Measurements from ENCODE around the gene STARD6.
"Not testable (repeated sequence)": the region's sequence is repeated elsewhere in the genome, so short reads cannot be mapped to it uniquely, and the experiment has no call there.

Gene STARD6

DNA sequence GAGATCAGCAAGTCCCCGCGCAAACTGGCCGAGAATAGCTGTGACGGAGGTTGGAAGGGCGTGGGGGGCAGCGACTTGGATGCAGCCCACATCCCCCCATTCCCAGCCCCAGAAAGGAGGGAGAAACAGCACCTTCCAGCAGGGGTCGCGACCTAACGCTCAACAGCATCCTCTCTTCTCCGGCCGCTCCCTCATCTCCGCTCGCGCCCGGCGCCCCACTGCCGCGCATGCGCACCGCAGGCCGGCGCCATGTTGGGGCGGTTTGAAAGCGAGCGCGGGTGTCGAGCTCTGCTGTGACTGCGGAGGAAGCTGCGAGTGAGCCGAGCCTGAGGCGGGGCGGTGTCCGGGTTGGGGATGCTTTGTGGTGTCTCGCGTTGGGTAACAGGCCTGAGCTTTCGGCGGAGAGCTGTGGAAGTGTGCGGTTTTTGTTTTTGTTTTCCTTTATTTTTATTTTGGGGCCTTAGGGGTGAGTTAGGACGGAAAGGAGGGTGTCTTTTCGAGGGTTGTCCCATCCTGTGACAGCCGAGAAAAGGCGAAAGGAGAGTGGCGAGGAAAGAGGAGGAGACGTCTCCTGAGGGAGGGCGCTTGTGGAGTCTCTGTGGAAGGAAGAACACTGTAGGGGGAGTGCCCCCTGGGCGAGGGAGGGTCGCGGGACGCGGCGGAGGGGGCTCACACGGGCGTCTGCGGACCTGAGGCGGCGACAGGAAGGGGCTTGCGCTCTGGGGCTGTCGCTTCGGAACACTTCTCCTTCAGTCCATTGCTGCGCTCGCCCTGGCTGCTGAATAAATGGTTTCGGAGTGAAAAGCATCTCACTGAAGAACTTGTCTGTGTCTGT, at the start of gene STARD6, which contains the start of gene C18orf54:
TSS of gene STARD6 (minus strand) at position 199 of the 835 bp plus-strand sequence. CDS start 3,285 bp downstream, outside the sequence.
TSS of gene C18orf54 (plus strand) at position 247 of the 835 bp plus-strand sequence. CDS start 2,667 bp downstream, outside the sequence.
- peak within 1 kb of the TSS; percentile 90 for H3K4me3 ChIP-seq (ENCODE audit: low read depth, low read length)
- no peaks in the 10 kb centered on the region for H3K9me3 ChIP-seq (ENCODE audit: control insufficient read depth, insufficient read depth, low read length)
- H3K4me1 ChIP-seq (ENCODE audit: control insufficient read depth, insufficient read depth, low read length): no peaks in the 10 kb centered on the region
- no peaks in the 10 kb centered on the region for H3K27me3 ChIP-seq (ENCODE audit: control insufficient read depth, insufficient read depth, low read length)
- H3K9ac ChIP-seq (ENCODE audit: low read depth, low read length): peak within 1 kb of the TSS; percentile 75
- peaks cover 4% of the 10 kb centered on the region for H3K36me3 ChIP-seq (ENCODE audit: control insufficient read depth, insufficient read depth, low read length)

- H3K9me3 ChIP-seq (ENCODE audit: control insufficient read depth, insufficient read depth, low read length): no peaks in the 10 kb centered on the region
- no peaks in the 10 kb centered on the region for H3K36me3 ChIP-seq (ENCODE audit: control insufficient read depth, insufficient read depth, low read length)
- H3K27me3 ChIP-seq (ENCODE audit: control insufficient read depth, insufficient read depth, low read length): no peaks in the 10 kb centered on the region
- no peaks in the 10 kb centered on the region for H3K4me1 ChIP-seq (ENCODE audit: control insufficient read depth, insufficient read depth, low read length)
- no peak overlapping the region for H3K9ac ChIP-seq (ENCODE audit: low read depth, low read length)
- no peak overlapping the region for H3K4me3 ChIP-seq (ENCODE audit: low read depth, low read length)
Observed at GRCh38 chr18:54405290-54405689, 47.6 kb upstream of the STARD6 start.

- Histone ChIP-seq H3K9ac (ENCODE audit: low read depth, low read length) (no peak overlapping the region), H3K4me3 (ENCODE audit: low read depth, low read length) (no peak overlapping the region), H3K27me3 (ENCODE audit: control insufficient read depth, insufficient read depth, low read length) (no peaks in the 10 kb centered on the region), H3K9me3 (ENCODE audit: control insufficient read depth, insufficient read depth, low read length) (no peaks in the 10 kb centered on the region), H3K4me1 (ENCODE audit: control insufficient read depth, insufficient read depth, low read length) (no peaks in the 10 kb centered on the region), H3K36me3 (ENCODE audit: control insufficient read depth, insufficient read depth, low read length) (no peaks in the 10 kb centered on the region)
Observed at GRCh38 chr18:54396760-54397159, 39.1 kb upstream of the STARD6 start.

DNA sequence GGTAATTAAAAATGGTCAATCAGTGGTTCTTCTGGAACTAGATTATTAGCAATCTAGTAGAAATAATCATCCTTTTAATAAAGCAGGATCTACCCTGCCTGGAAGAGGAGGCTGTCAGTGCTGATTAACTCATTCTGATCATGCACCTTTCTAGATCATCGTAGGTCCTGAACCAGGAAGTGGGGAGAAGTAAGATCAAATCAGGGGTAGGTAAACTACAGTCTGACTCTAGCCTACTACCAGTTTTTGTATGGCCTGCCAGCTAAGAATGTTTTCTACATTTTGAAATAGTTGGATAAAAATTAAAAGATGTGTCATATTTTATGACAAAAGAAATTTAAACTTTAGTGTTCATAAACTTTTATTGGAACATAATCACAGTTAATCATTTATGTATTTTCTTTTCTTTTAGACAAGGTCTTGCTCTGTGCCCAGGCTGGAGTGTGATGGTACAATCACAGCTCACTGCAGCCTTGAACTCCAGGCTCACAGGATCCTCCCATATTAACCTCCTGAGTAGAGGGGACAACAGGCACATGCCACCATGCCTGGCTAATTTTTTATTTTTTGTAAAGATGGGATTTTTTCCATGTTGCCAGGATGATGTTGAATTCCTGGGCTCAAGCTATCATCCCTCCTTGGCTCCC, 36.1 kb upstream of the STARD6 start:
- H3K4me1 ChIP-seq (ENCODE audit: control insufficient read depth, insufficient read depth, low read length): peaks cover 5% of the 10 kb centered on the region
- H3K9me3 ChIP-seq (ENCODE audit: control insufficient read depth, insufficient read depth, low read length): no peaks in the 10 kb centered on the region
- H3K9ac ChIP-seq (ENCODE audit: low read depth, low read length): no peak overlapping the region
- H3K4me3 ChIP-seq (ENCODE audit: low read depth, low read length): no peak overlapping the region
- H3K27me3 ChIP-seq (ENCODE audit: control insufficient read depth, insufficient read depth, low read length): no peaks in the 10 kb centered on the region
- no peaks in the 10 kb centered on the region for H3K36me3 ChIP-seq (ENCODE audit: control insufficient read depth, insufficient read depth, low read length)

DNA sequence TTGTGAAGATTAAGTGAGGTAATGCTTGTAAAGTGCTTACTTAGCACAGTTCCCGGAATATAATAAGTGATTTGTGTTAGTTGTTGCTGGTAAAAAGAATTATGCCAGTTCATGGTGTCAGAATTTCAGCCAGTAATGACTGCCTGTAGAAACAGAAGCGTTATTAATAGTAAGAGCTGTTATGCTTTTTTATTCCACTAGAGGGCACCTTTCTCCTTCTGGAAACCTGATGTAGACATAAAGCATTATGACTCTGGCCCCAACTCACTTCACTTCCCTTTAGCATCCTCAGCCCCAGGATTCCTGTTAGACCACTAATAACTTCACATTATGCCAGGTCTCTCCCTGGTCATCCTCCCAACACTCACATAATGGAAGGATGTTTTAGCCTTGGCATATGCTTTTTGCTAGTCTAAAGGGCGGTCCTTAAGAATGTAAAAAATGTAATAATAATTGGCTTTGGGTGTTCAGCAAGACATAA, 34.9 kb upstream of the STARD6 start:
- Histone ChIP-seq H3K9me3 (ENCODE audit: control insufficient read depth, insufficient read depth, low read length) (no peaks in the 10 kb centered on the region), H3K36me3 (ENCODE audit: control insufficient read depth, insufficient read depth, low read length) (no peaks in the 10 kb centered on the region), H3K9ac (ENCODE audit: low read depth, low read length) (no peak overlapping the region), H3K4me1 (ENCODE audit: control insufficient read depth, insufficient read depth, low read length) (peaks cover 12% of the 10 kb centered on the region), H3K27me3 (ENCODE audit: control insufficient read depth, insufficient read depth, low read length) (no peaks in the 10 kb centered on the region), H3K4me3 (ENCODE audit: low read depth, low read length) (no peak overlapping the region)

GRCh38 chr18:54390838-54391237, 33.2 kb upstream of the STARD6 start:
- Histone ChIP-seq H3K4me3 (ENCODE audit: low read depth, low read length) (no peak overlapping the region), H3K9me3 (ENCODE audit: control insufficient read depth, insufficient read depth, low read length) (no peaks in the 10 kb centered on the region)

DNA sequence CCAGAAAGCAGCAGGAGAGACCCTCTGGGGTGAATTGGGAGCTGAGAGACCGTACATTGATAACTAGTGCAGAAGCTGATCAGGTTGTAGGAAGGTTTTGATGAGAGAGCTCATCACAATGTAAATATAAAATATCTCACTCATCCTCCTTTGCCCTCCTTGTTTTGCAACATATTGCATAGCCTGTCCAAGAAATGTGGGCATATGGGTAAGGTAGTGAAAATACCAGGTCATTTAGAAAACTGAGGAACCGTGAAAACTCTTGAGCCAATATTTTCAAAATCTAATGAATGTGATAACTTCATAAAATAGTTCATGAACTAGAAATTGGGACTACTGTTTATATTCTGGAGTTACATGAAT, 31.5 kb upstream of the STARD6 start:
- Histone ChIP-seq H3K9ac (ENCODE audit: low read depth, low read length) (no peak overlapping the region), H3K4me1 (ENCODE audit: control insufficient read depth, insufficient read depth, low read length) (peaks cover 20% of the 10 kb centered on the region), H3K9me3 (ENCODE audit: control insufficient read depth, insufficient read depth, low read length) (no peaks in the 10 kb centered on the region), H3K27me3 (ENCODE audit: control insufficient read depth, insufficient read depth, low read length) (no peaks in the 10 kb centered on the region), H3K36me3 (ENCODE audit: control insufficient read depth, insufficient read depth, low read length) (no peaks in the 10 kb centered on the region), H3K4me3 (ENCODE audit: low read depth, low read length) (no peak overlapping the region)

More at GRCh38 chr18:54390838-54391237, 33.2 kb upstream of the STARD6 start:
- H3K27me3 ChIP-seq (ENCODE audit: control insufficient read depth, insufficient read depth, low read length): no peaks in the 10 kb centered on the region
- H3K4me1 ChIP-seq (ENCODE audit: control insufficient read depth, insufficient read depth, low read length): peaks cover 16% of the 10 kb centered on the region
- no peak overlapping the region for H3K9ac ChIP-seq (ENCODE audit: low read depth, low read length)
- no peaks in the 10 kb centered on the region for H3K36me3 ChIP-seq (ENCODE audit: control insufficient read depth, insufficient read depth, low read length)

GRCh38 chr18:54388203-54389142, 30.8 kb upstream of the STARD6 start:
- no peaks in the 10 kb centered on the region for H3K27me3 ChIP-seq (ENCODE audit: control insufficient read depth, insufficient read depth, low read length)
- H3K9ac ChIP-seq (ENCODE audit: low read depth, low read length): no peak overlapping the region
- H3K4me1 ChIP-seq (ENCODE audit: control insufficient read depth, insufficient read depth, low read length): peaks cover 20% of the 10 kb centered on the region
- no peaks in the 10 kb centered on the region for H3K9me3 ChIP-seq (ENCODE audit: control insufficient read depth, insufficient read depth, low read length)
- peak overlapping the region; percentile 4 for H3K4me3 ChIP-seq (ENCODE audit: low read depth, low read length)
- H3K36me3 ChIP-seq (ENCODE audit: control insufficient read depth, insufficient read depth, low read length): no peaks in the 10 kb centered on the region

DNA sequence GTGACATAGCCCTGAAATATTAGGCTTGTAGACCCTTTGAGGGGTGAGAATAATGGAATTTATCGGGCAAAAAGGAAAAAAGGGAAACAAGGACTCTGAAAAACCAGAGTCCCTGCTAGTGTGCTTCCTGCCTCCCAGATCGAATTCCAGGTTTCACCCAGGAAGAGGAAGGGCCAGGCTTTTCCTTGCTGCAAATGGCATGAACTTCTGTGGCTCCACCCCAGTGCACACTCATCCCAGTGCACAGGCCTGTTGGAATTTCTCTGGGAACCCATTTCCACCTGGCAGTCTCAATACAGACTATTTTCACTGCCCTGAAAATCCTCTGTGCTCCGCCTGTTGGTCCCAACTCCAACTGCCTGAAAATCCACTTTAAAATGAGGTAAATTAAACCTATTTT, 30.0 kb upstream of the STARD6 start:
- Histone ChIP-seq H3K4me1 (ENCODE audit: control insufficient read depth, insufficient read depth, low read length) (peaks cover 25% of the 10 kb centered on the region), H3K9ac (ENCODE audit: low read depth, low read length) (no peak overlapping the region), H3K36me3 (ENCODE audit: control insufficient read depth, insufficient read depth, low read length) (no peaks in the 10 kb centered on the region), H3K27me3 (ENCODE audit: control insufficient read depth, insufficient read depth, low read length) (no peaks in the 10 kb centered on the region), H3K9me3 (ENCODE audit: control insufficient read depth, insufficient read depth, low read length) (no peaks in the 10 kb centered on the region), H3K4me3 (ENCODE audit: low read depth, low read length) (no peak overlapping the region)

- peaks cover 32% of the 10 kb centered on the region for H3K4me1 ChIP-seq (ENCODE audit: control insufficient read depth, insufficient read depth, low read length)
- H3K27me3 ChIP-seq (ENCODE audit: control insufficient read depth, insufficient read depth, low read length): not testable (repeated sequence)
Observed at GRCh38 chr18:54386800-54387495, 29.3 kb upstream of the STARD6 start.

DNA sequence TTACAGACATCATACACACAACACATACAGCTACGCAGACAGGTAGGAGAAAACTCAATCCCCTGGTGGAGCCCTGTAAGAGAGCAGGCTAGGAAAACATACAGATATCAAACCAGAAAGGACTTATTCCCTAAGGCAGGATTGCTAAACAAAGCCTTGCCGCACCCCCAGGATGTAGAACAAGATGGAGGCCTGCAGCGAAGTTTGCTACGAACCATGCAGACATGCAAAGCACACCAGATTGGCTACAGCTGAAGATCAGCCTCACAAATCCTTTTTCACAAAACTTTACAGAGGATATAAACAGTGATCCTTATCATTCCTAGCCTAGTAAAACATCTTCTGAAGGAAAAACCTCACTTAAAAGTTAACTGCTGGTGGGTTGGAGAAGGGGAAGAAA, 28.4 kb upstream of the STARD6 start:
- H3K36me3 ChIP-seq (ENCODE audit: control insufficient read depth, insufficient read depth, low read length): no peaks in the 10 kb centered on the region
- no peaks in the 10 kb centered on the region for H3K27me3 ChIP-seq (ENCODE audit: control insufficient read depth, insufficient read depth, low read length)
- peaks cover 34% of the 10 kb centered on the region for H3K4me1 ChIP-seq (ENCODE audit: control insufficient read depth, insufficient read depth, low read length)
- H3K4me3 ChIP-seq (ENCODE audit: low read depth, low read length): no peak overlapping the region
- no peaks in the 10 kb centered on the region for H3K9me3 ChIP-seq (ENCODE audit: control insufficient read depth, insufficient read depth, low read length)
- H3K9ac ChIP-seq (ENCODE audit: low read depth, low read length): no peak overlapping the region

More at GRCh38 chr18:54386800-54387495, 29.3 kb upstream of the STARD6 start:
- not testable (repeated sequence) for H3K9ac ChIP-seq (ENCODE audit: low read depth, low read length); H3K9me3 ChIP-seq (ENCODE audit: control insufficient read depth, insufficient read depth, low read length); H3K4me3 ChIP-seq (ENCODE audit: low read depth, low read length); H3K36me3 ChIP-seq (ENCODE audit: control insufficient read depth, insufficient read depth, low read length)
